ENCODE results near the gene CD6. TPM values are rescaled to one million over a fixed set of nuclear protein-coding genes. Genes with fewer than 3 reads are reported as not detected.

Gene CD6
- total RNA-seq, 4 donors from 2014 or later: 0.26 to 2.0 (median 0.91) TPM; not detected in 1

DNA sequence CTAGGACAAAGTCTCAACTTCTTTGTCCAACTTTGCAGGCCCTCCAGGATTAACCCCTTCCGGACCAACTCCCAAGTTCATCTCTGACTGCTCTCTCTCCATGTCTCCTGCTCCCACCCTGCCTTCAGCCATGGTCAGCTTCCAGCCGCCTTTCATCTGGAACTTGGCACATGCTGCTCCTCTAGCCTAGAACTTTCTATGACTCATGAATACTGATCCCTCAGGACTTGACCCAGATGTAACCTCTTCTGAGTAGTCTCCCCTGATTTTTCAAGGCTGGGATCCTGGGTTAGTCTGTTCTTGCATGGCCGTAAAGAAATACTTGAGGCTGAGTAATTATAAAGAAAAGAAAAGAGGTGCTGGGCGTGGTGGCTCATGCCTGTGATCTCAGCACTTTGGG is 14.3 kb upstream of the CD6 start:
- no peak overlapping the region for H3K4me3 ChIP-seq
- no peaks in the 10 kb centered on the region for H3K4me1 ChIP-seq
- intact Hi-C loops (cut with DNase I; ENCODE audit: low total_unique reads): no loop called here
- no peak for TF ChIP-seq POLR2A (IDR thresholded peaks at IDR 0.05)
- TF ChIP-seq, protein P1, sequence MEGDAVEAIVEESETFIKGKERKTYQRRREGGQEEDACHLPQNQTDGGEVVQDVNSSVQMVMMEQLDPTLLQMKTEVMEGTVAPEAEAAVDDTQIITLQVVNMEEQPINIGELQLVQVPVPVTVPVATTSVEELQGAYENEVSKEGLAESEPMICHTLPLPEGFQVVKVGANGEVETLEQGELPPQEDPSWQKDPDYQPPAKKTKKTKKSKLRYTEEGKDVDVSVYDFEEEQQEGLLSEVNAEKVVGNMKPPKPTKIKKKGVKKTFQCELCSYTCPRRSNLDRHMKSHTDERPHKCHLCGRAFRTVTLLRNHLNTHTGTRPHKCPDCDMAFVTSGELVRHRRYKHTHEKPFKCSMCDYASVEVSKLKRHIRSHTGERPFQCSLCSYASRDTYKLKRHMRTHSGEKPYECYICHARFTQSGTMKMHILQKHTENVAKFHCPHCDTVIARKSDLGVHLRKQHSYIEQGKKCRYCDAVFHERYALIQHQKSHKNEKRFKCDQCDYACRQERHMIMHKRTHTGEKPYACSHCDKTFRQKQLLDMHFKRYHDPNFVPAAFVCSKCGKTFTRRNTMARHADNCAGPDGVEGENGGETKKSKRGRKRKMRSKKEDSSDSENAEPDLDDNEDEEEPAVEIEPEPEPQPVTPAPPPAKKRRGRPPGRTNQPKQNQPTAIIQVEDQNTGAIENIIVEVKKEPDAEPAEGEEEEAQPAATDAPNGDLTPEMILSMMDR (IDR thresholded peaks at IDR 0.05): no peak
- H3K9me3 ChIP-seq: no peaks in the 10 kb centered on the region
- no peak overlapping the region for H3K27ac ChIP-seq
- H3K36me3 ChIP-seq: no peaks in the 10 kb centered on the region
- no peaks in the 10 kb centered on the region for H3K27me3 ChIP-seq
- no peak for DNase-seq

DNA sequence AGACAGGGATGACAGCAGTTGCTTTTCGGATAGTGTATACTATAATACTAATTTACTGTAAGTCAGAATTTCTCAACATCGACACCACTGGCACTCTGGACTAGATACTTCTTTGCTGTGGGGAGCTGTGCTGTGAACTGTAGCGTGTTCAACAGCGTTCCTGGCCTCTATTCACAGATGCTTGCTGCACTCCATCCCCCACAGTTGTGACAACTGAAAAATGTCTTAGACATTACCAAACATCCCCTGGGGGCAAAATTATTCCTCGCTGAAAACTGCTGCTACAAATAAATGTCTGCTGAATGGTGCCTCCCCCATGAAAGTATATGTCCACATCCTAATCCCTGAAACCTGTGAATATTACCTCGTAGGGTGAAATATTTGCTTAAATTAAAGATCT is 12.0 kb upstream of the CD6 start:
- H3K27me3 ChIP-seq: no peaks in the 10 kb centered on the region
- H3K27ac ChIP-seq: no peak overlapping the region
- DNase-seq: no peak
- no peaks in the 10 kb centered on the region for H3K4me1 ChIP-seq
- no peak overlapping the region for H3K4me3 ChIP-seq
- H3K36me3 ChIP-seq: no peaks in the 10 kb centered on the region
- H3K9me3 ChIP-seq: no peaks in the 10 kb centered on the region
- TF ChIP-seq, protein P1 (IDR thresholded peaks at IDR 0.05): no peak
- TF ChIP-seq POLR2A (IDR thresholded peaks at IDR 0.05): no peak
- intact Hi-C loops (cut with DNase I; ENCODE audit: low total_unique reads): no loop called here

DNA sequence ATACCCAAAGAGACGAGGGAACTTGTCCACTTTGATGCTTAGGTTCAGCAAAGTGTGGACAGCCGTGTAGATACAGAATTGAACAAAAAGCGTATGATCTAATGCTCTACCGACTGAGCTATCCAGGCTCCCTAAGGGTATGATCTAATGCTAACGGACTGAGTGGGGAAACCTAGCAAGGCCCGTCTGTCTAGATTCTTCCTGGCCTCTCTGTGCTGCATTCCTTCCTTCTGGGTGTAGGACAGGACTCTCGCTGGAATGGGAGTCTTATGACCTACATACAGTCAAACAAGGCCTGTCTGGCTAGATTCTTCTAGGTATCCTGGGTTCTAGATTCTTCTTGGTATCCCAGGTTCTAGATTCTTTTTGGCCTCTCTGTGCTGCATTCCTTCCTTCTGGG is 11.1 kb upstream of the CD6 start:
- intact Hi-C loops (cut with DNase I; ENCODE audit: low total_unique reads): no loop called here

DNA sequence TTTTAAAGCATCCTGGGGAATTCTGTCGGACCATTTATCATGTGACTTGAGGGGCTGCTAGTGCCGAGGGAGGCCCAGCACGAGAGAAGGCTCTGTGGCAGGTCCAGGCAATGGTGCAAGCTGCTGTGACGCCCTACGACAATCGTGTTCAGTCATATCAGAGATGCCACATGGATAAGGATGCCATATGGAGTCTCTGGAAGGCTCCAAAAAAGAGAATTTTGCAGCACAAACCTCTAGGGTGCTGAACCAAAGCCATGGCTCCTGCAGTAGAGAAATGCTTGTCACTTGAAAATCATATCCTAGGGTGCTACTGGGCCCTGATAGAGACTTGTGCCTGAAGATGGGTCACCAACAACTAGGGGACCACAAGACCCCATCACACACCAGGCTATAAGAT is 6.7 kb upstream of the CD6 start:
- intact Hi-C loops (cut with DNase I; ENCODE audit: low total_unique reads): no loop called here
- Histone ChIP-seq H3K4me3 (no peak overlapping the region), H3K27me3 (no peaks in the 10 kb centered on the region), H3K9me3 (no peaks in the 10 kb centered on the region), H3K36me3 (no peaks in the 10 kb centered on the region), H3K4me1 (no peaks in the 10 kb centered on the region), H3K27ac (no peak overlapping the region)
- TF ChIP-seq POLR2A (IDR thresholded peaks at IDR 0.05): no peak
- TF ChIP-seq, protein P1 (IDR thresholded peaks at IDR 0.05): no peak
- DNase-seq: no peak

More for the DNA sequence above, 11.1 kb upstream of the CD6 start:
- no peaks in the 10 kb centered on the region for H3K27me3 ChIP-seq
- H3K9me3 ChIP-seq: no peaks in the 10 kb centered on the region
- no peaks in the 10 kb centered on the region for H3K36me3 ChIP-seq
- no peak overlapping the region for H3K27ac ChIP-seq
- H3K4me1 ChIP-seq: no peaks in the 10 kb centered on the region
- no peak for DNase-seq
- TF ChIP-seq, protein P1 (IDR thresholded peaks at IDR 0.05): no peak
- TF ChIP-seq POLR2A (IDR thresholded peaks at IDR 0.05): no peak
- H3K4me3 ChIP-seq: no peak overlapping the region

DNA sequence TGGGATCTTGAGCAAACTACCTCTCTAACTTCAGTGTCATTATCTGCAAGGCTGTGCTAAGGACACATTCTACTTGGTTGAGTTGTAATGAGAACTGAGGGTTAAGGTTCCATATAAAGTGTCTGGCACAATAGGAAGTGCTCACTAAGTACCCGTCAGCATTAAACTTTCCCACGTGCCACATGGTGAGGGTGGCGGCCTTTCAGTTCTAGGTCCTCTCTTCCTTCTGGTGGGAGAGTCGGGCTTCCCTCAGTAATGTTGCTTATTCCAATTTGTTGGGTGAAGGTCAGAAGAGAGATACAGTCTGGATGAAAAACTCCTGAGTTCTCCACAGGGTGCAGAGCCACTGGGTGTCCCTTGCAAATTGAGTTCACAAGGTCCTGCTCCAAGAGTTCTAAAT is 4.6 kb upstream of the CD6 start:
- Histone ChIP-seq H3K27ac (no peak overlapping the region), H3K36me3 (no peaks in the 10 kb centered on the region), H3K27me3 (no peaks in the 10 kb centered on the region), H3K4me3 (no peak overlapping the region), H3K4me1 (no peaks in the 10 kb centered on the region), H3K9me3 (no peaks in the 10 kb centered on the region)
- DNase-seq: no peak
- TF ChIP-seq, protein P1 (IDR thresholded peaks at IDR 0.05): no peak
- no peak for TF ChIP-seq POLR2A (IDR thresholded peaks at IDR 0.05)
- intact Hi-C loops (cut with DNase I; ENCODE audit: low total_unique reads): no loop called here
